CD8-positive, alpha-beta memory T cell (primary cell): ENCODE results near the gene SPATA6L. TPM values are rescaled to one million over a fixed set of nuclear protein-coding genes. Genes with fewer than 3 reads are reported as not detected.

Experiments used
- CTCF ChIA-PET: fragments of 350-600 bp; sonication (Branson Sonifier 250); formaldehyde crosslinking; loops from one replicate; lab custom pipeline; 2021; ENCODE audit warnings: antibody characterized with exemption; lab: Charles Lee
- POLR2A ChIA-PET: fragments of 350-600 bp; sonication (Branson Sonifier 250); formaldehyde crosslinking; loops from one replicate; lab custom pipeline; 2021; ENCODE audit warnings: antibody characterized with exemption; lab: Charles Lee
- DNase-seq, 5 donors: peaks; one replicate each; pipeline versions ENCODE4 v3.0.0 to v3.0.0-alpha.2; 2020 to 2022; ENCODE audit warnings: mixed read lengths in 1 of 5
- H3K27ac ChIP-seq: one replicate; pipeline ENCODE4 v1.7.0; 2013; ENCODE audit warnings: low read depth, mild to moderate bottlenecking, low read length, moderate library complexity
- H3K27me3 ChIP-seq: 2 replicates; pipeline ENCODE4 v1.7.0; 2013; ENCODE audit warnings: low read length, mild to moderate bottlenecking; ENCODE audit not compliant: insufficient read depth, poor library complexity, severe bottlenecking
- H3K36me3 ChIP-seq: 2 replicates; pipeline ENCODE4 v1.7.0; 2013; ENCODE audit warnings: mild to moderate bottlenecking, low read length, moderate library complexity; ENCODE audit not compliant: insufficient read depth
- H3K4me1 ChIP-seq: 2 replicates; pipeline ENCODE4 v1.7.0; 2013; ENCODE audit warnings: mild to moderate bottlenecking, low read length, moderate library complexity; ENCODE audit not compliant: insufficient read depth
- H3K4me3 ChIP-seq: 2 replicates; pipeline ENCODE4 v1.7.0; 2013; ENCODE audit warnings: mild to moderate bottlenecking, low read length
- H3K9me3 ChIP-seq: 2 replicates; pipeline ENCODE4 v1.7.0; 2013; ENCODE audit warnings: mild to moderate bottlenecking, low read length
- H3K27ac Mint-ChIP-seq, 8 donors: one replicate each; pipeline ENCODE4 v1.8.0; 2020 to 2021; ENCODE audit warnings: mixed read lengths in 8 of 8, mild to moderate bottlenecking in 6 of 8, inconsistent platforms in 3 of 8, moderate library complexity in 3 of 8
- H3K27me3 Mint-ChIP-seq, 2 donors: one replicate each; pipeline ENCODE4 v1.8.0; 2020 to 2021; ENCODE audit warnings: mixed read lengths in 2 of 2, mild to moderate bottlenecking in 1 of 2, moderate library complexity in 1 of 2
- H3K36me3 Mint-ChIP-seq, 3 donors: one replicate each; pipeline ENCODE4 v1.8.0; 2020 to 2021; ENCODE audit warnings: mixed read lengths in 3 of 3, inconsistent platforms in 1 of 3, mild to moderate bottlenecking in 1 of 3
- H3K4me1 Mint-ChIP-seq, 3 donors: one replicate each; pipeline ENCODE4 v1.8.0; 2020 to 2021; ENCODE audit warnings: mixed read lengths in 3 of 3, inconsistent platforms in 1 of 3, mild to moderate bottlenecking in 1 of 3
- H3K4me3 Mint-ChIP-seq, 7 donors: one replicate each; pipeline ENCODE4 v1.8.0; 2020 to 2021; ENCODE audit warnings: mixed read lengths in 7 of 7, mild to moderate bottlenecking in 6 of 7, moderate library complexity in 4 of 7, inconsistent platforms in 2 of 7
- H3K9me3 Mint-ChIP-seq, 5 donors: one replicate each; pipeline ENCODE4 v1.8.0; 2020 to 2022; ENCODE audit warnings: mixed read lengths in 5 of 5, mild to moderate bottlenecking in 3 of 5, moderate library complexity in 2 of 5, inconsistent platforms in 1 of 5
- polyA plus RNA-seq: library from polyadenylated mRNA; unstranded; fragments of 300-500 nt; fragmentation: Illumina TruSeq; gene quantifications from one replicate; pipeline ENCODE4 v1.2.3, GENCODE V29; 2021
- total RNA-seq, 2 experiments: library from RNA; stranded (reverse); gene quantifications; one replicate each; pipeline ENCODE4 v1.2.3, GENCODE V29; 2021

SPATA6L gene
- total and polyA plus RNA-seq, 3 experiments from 2014 or later, result 0.14 to 0.96 (median 0.51) TPM

- Mint-ChIP-seq H3K4me3 (no peak overlapping the region), H3K27me3 (peaks cover 1 to 5% of the 10 kb centered on the region in 2 donors), H3K4me1 (peaks cover 18 to 29% (median 28%) of the 10 kb centered on the region in 3 donors), H3K27ac (peak overlapping the region in 1 of 8 donors; percentile 1), H3K9me3 (no peaks in the 10 kb centered on the region), H3K36me3 (no peaks in the 10 kb centered on the region)
- ChIA-PET CTCF (no interaction called here), POLR2A (no interaction called here)
- DNase-seq, result no peak
- no peak overlapping the region for H3K27ac ChIP-seq
- H3K36me3 ChIP-seq, result no peaks in the 10 kb centered on the region
- no peak overlapping the region for H3K4me3 ChIP-seq
- H3K4me1 ChIP-seq, result peaks cover 9% of the 10 kb centered on the region
- no peaks in the 10 kb centered on the region for H3K27me3 ChIP-seq
- H3K9me3 ChIP-seq, result no peaks in the 10 kb centered on the region
Observed at GRCh38 chr9:4559261-4560182, 106.8 kb downstream of the SPATA6L start.

GRCh38 chr9:4558371-4558998, 107.8 kb downstream of the SPATA6L start:
- peaks cover 17 to 28% (median 25%) of the 10 kb centered on the region in 3 donors for H3K4me1 Mint-ChIP-seq
- no peak overlapping the region for H3K4me3 Mint-ChIP-seq
- DNase-seq, result no peak
- Histone ChIP-seq H3K9me3 (no peaks in the 10 kb centered on the region), H3K27me3 (no peaks in the 10 kb centered on the region), H3K27ac (no peak overlapping the region), H3K4me1 (peaks cover 6% of the 10 kb centered on the region), H3K36me3 (no peaks in the 10 kb centered on the region), H3K4me3 (no peak overlapping the region)
- H3K27ac Mint-ChIP-seq, result no peak overlapping the region
- CTCF ChIA-PET, result no interaction called here
- POLR2A ChIA-PET, result no interaction called here
- H3K9me3 Mint-ChIP-seq, result no peaks in the 10 kb centered on the region
- H3K27me3 Mint-ChIP-seq, result peaks cover 3 to 5% of the 10 kb centered on the region in 2 donors
- no peaks in the 10 kb centered on the region for H3K36me3 Mint-ChIP-seq

- no peak overlapping the region for H3K4me3 Mint-ChIP-seq
- peaks cover 16 to 37% (median 26%) of the 10 kb centered on the region in 3 donors for H3K4me1 Mint-ChIP-seq
- peak in 3 of 5 donors; percentile 8 to 53 (median 49) for DNase-seq
- Histone ChIP-seq H3K27me3 (no peaks in the 10 kb centered on the region), H3K4me3 (no peak overlapping the region), H3K36me3 (no peaks in the 10 kb centered on the region), H3K4me1 (peaks cover 8% of the 10 kb centered on the region), H3K27ac (no peak overlapping the region), H3K9me3 (no peaks in the 10 kb centered on the region)
- H3K27me3 Mint-ChIP-seq, result peaks cover 3 to 5% of the 10 kb centered on the region in 2 donors
- POLR2A ChIA-PET, result no interaction called here
- no peaks in the 10 kb centered on the region for H3K9me3 Mint-ChIP-seq
- CTCF ChIA-PET, result no interaction called here
- peak overlapping the region in 2 of 8 donors; percentile 8 to 57 for H3K27ac Mint-ChIP-seq
- H3K36me3 Mint-ChIP-seq, result peaks cover 0 to 2% (median 0%) of the 10 kb centered on the region in 3 donors
Observed at GRCh38 chr9:4555236-4555635, 111.0 kb downstream of the SPATA6L start.

- no peak overlapping the region for H3K4me3 ChIP-seq
- ChIA-PET POLR2A (no interaction called here), CTCF (interaction anchor here (1.0 kb wide), 1 partner anchor 112 kb away, joined by 3 read pairs; no protein-coding TSS in a partner anchor)
- peaks cover 8% of the 10 kb centered on the region for H3K4me1 ChIP-seq
- Mint-ChIP-seq H3K4me1 (peaks cover 16 to 37% (median 26%) of the 10 kb centered on the region in 3 donors), H3K4me3 (no peak overlapping the region), H3K27me3 (peaks cover 2 to 5% of the 10 kb centered on the region in 2 donors), H3K9me3 (no peaks in the 10 kb centered on the region), H3K36me3 (peaks cover 0 to 2% (median 0%) of the 10 kb centered on the region in 3 donors), H3K27ac (peak overlapping the region in 1 of 8 donors; percentile 61)
- no peaks in the 10 kb centered on the region for H3K36me3 ChIP-seq
- H3K9me3 ChIP-seq, result no peaks in the 10 kb centered on the region
- no peaks in the 10 kb centered on the region for H3K27me3 ChIP-seq
- no peak for DNase-seq
- H3K27ac ChIP-seq, result no peak overlapping the region
Observed at GRCh38 chr9:4553951-4554381, 112.3 kb downstream of the SPATA6L start.

- no peaks in the 10 kb centered on the region for H3K9me3 Mint-ChIP-seq
- H3K36me3 Mint-ChIP-seq, result peaks cover 0 to 2% (median 0%) of the 10 kb centered on the region in 3 donors
- no peak overlapping the region for H3K27ac ChIP-seq
- H3K4me3 Mint-ChIP-seq, result no peak overlapping the region
- peaks cover 18 to 54% (median 37%) of the 10 kb centered on the region in 3 donors for H3K4me1 Mint-ChIP-seq
- no peaks in the 10 kb centered on the region for H3K27me3 ChIP-seq
- POLR2A ChIA-PET, result no interaction called here
- no peak overlapping the region for H3K4me3 ChIP-seq
- CTCF ChIA-PET, result interaction anchor here (0.9 to 1.1 kb wide), 2 partner anchors 8 to 93 kb away, joined by 3 read pairs; no protein-coding TSS in a partner anchor
- H3K36me3 ChIP-seq, result no peaks in the 10 kb centered on the region
- DNase-seq, result peak in 1 of 5 donors; percentile 26
- H3K27me3 Mint-ChIP-seq, result peaks cover 5 to 6% of the 10 kb centered on the region in 2 donors
- peak overlapping the region in 2 of 8 donors; percentile 6 to 42 for H3K27ac Mint-ChIP-seq
- peaks cover 15% of the 10 kb centered on the region for H3K4me1 ChIP-seq
- H3K9me3 ChIP-seq, result no peaks in the 10 kb centered on the region
Observed at GRCh38 chr9:4550777-4551484, 115.3 kb downstream of the SPATA6L start.

GRCh38 chr9:4549751-4550295, 116.5 kb downstream of the SPATA6L start:
- CTCF ChIA-PET, result no interaction called here
- Mint-ChIP-seq H3K27ac (no peak overlapping the region), H3K36me3 (peaks cover 0 to 2% (median 0%) of the 10 kb centered on the region in 3 donors), H3K4me3 (no peak overlapping the region), H3K4me1 (peaks cover 13 to 45% (median 28%) of the 10 kb centered on the region in 3 donors), H3K9me3 (no peaks in the 10 kb centered on the region), H3K27me3 (peaks cover 8 to 9% of the 10 kb centered on the region in 2 donors)
- Histone ChIP-seq H3K27me3 (no peaks in the 10 kb centered on the region), H3K9me3 (no peaks in the 10 kb centered on the region), H3K27ac (no peak overlapping the region), H3K36me3 (no peaks in the 10 kb centered on the region), H3K4me1 (peaks cover 15% of the 10 kb centered on the region), H3K4me3 (no peak overlapping the region)
- no peak for DNase-seq
- POLR2A ChIA-PET, result no interaction called here

GRCh38 chr9:4548811-4549725, 117.2 kb downstream of the SPATA6L start:
- Mint-ChIP-seq H3K4me3 (no peak overlapping the region), H3K36me3 (peaks cover 0 to 4% (median 2%) of the 10 kb centered on the region in 3 donors), H3K4me1 (peaks cover 8 to 38% (median 21%) of the 10 kb centered on the region in 3 donors), H3K27me3 (peaks cover 9 to 13% of the 10 kb centered on the region in 2 donors), H3K27ac (no peak overlapping the region), H3K9me3 (no peaks in the 10 kb centered on the region)
- POLR2A ChIA-PET, result interaction anchor here (0.7 kb wide), 1 partner anchor 41 kb away, joined by 3 read pairs; no protein-coding TSS in a partner anchor
- Histone ChIP-seq H3K36me3 (no peaks in the 10 kb centered on the region), H3K4me3 (no peak overlapping the region), H3K27me3 (no peaks in the 10 kb centered on the region), H3K27ac (no peak overlapping the region), H3K9me3 (no peaks in the 10 kb centered on the region), H3K4me1 (peaks cover 15% of the 10 kb centered on the region)
- no peak for DNase-seq
- CTCF ChIA-PET, result no interaction called here
